ENCODE results near the gene CDK4.

The CDK4 gene

DNA sequence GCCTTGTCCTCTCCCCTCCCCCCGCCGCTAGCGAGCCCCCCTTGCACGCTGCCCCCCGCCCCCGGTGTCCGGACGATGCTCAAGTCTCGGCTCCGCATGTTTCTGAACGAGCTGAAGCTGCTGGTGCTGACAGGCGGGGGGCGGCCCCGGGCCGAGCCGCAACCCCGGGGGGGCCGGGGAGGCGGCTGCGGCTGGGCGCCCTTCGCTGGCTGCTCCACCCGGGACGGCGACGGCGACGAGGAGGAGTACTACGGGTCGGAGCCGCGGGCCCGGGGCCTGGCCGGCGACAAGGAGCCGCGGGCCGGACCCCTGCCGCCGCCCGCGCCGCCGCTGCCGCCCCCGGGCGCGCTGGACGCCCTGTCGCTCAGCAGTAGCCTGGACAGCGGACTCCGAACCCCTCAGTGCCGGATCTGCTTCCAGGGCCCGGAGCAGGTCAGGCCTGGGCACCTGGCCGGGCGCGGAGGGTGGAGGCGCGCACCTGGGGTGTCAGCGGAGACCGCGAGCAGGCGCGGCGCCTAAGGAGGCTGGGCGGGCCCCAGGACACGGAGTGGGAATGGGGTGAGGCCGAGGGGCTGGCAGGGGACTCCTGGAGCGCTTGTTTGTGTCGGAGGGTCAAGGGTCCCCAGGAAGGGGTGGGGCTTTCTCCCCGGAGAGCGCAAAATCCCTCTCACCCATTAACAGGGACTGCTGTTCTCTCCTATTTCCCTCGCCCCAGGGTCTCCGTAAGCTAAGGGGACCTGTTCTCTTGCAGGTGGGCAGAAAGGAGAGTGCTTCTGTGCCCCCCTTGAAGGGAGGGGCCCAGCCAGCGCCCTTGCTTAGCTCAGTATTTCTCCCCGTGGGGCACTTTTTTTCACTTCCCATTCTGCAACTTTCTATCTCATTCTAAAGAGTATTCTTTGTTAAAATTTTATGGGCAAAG is 3.6 kb upstream of the CDK4 start:
- no peak for DNase-seq

DNA sequence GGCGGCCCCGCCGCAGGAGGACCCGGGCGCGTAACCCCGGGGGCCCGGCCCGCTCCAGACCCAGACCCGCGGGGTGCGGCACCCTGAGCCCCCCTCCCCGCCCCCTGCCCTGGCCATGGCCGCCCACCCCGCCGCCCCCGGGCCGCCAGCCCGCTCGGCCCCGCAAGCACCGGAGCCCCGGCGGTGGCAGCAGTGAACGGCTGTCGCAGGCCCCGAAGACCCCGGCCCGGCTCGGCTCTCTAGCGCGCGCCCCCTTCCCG is 3.0 kb upstream of the CDK4 start:
- no peak for DNase-seq

DNA sequence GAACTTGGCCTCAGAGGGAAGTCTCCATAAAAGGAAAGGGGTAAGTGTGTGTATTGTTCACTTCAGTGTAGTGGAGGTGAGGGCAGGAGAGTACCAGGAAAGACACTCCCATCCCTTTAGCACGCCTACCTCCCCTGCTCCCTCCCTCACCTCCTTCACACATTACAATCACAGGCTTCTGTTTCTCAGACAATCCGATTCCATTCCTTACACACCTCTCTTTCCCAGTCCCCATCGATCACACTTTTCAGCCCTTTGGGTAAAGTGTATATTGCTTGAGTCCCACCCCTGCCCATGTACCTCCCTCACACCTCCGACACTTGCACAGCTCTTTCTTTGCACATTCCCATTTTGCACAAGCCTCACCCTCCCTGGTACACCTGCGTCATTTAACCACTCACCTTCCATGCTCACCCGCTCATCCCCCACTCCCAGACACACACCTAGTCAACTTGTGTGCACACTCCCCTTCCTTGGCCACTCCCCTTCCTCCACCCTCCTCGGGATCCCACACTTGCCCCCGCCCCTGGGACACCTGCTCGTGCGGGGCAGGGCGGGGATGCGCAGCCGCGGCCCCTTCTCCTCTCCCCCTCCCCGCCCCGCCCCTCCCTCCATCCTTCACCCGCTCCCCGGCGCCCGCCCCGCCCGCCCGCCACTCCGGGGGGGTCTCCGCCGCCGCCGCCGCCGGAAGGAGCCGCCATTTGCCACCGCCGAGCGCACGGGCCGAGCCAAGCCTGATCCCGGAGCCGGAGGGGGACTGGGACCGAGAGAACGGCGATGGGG is 2.5 kb upstream of the CDK4 start, which contains the start of gene MARCHF9:
Gene MARCHF9, plus strand, starts transcription at position 693 of the 783 bp plus-strand sequence. CDS start 426 bp downstream, outside the sequence.
- DNase-seq: peak; percentile 86

- DNase-seq: no peak
Measured at GRCh38 chr12:57753756-57754337, 1.7 kb upstream of the CDK4 start.

DNA sequence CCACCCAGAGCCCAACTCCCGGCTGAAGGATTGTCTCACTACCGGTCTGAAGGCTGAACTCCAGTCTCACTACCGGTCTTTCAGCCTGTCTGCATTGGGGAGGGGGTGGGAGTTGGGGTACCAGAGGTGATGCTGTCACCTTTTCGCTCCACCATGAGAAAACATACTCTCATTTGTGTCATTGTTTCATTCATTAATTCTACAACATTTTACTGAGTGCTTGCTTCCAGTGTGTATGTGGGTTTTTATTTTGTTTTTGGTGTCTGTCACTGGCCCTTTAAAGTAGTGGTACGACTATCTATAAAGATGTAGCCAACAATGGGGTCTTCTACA is 524 bp upstream of the CDK4 start:
- DNase-seq: no peak

GRCh38 chr12:57751432-57751787 is 700 bp downstream of the CDK4 start:
- no peak for DNase-seq

- no peak for DNase-seq
Measured at GRCh38 chr12:57750561-57751431, 1.3 kb downstream of the CDK4 start.

GRCh38 chr12:57749061-57749460 is 3.0 kb downstream of the CDK4 start:
- no peak for DNase-seq

DNA sequence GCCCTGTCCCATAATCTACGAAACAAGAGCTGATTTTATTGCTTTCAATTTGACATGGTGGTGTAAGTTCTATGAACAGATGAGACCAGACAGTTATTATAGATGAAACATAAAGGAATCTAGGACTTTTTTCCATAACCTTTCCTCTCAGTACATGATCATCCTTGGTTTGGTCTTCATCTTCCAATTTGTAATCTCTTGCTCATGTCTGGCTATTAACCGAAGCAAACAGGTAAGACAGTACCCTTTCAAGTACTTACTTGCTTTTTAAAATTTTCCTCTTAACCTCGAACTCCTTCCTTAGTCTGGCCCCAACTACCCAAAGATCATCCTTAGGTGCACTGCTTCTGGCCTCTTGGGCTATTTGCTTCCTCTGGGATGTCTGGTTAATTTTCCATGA is 6.1 kb downstream of the CDK4 start:
- DNase-seq: no peak

DNA sequence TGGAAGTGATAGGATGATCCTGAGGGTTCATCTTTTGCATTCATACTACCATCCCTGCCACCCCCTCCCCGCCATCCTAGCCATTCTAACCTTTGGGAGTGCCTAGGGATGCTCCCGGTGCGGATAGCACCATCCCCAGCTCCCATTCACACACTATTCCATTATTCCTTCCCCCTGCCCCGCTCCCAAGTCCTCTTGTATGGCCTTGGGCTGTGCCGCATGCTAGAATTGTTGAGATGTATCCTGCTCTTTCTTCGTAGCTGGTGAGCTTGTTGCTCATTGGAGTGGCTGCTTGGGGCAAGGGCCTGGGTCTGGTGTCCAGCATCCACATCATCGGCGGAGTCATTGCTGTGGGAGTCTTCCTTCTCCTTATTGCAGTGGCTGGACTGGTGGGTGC is 6.6 kb downstream of the CDK4 start:
- DNase-seq: no peak

GRCh38 chr12:57744777-57745484 is 7.2 kb downstream of the CDK4 start, which contains the start of gene TSPAN31:
TSPAN31 (plus strand) TSS chr12:57745039; CDS start chr12:57745155, 116 bp downstream.
- peak; percentile 81 for DNase-seq

DNA sequence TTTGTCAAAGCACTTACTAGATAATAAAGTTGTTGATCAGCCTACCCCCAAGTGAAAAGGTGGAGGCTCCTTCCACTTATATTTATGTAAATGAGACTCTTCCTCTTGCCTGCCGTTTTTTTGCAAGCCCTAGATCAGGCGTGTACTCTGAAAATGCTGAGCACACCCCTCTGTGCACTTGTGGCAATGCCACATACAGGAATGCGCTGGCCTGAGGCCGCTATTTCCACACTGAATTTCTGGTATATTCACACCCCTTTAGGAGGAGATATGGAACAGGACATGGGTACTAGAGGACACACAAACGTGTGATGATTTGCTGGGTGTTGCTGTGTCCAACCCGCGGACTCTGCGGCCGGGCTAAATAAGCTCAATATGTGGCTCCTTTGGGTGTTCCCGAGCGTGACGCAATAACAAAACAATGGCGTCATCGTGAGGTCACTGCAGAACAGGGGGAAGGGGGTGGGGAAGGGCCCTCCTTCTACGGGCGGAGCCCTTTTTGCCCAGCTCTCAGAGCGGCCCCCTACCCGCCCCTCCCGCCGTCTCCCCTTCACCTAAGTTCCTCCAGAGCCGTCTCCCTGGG is 7.8 kb downstream of the CDK4 start:
- no peak for DNase-seq

GRCh38 chr12:57743769-57744168 is 8.3 kb downstream of the CDK4 start:
- no peak for DNase-seq

GRCh38 chr12:57741844-57742738 is 10.0 kb downstream of the CDK4 start:
- peak; percentile 79 for DNase-seq

DNA sequence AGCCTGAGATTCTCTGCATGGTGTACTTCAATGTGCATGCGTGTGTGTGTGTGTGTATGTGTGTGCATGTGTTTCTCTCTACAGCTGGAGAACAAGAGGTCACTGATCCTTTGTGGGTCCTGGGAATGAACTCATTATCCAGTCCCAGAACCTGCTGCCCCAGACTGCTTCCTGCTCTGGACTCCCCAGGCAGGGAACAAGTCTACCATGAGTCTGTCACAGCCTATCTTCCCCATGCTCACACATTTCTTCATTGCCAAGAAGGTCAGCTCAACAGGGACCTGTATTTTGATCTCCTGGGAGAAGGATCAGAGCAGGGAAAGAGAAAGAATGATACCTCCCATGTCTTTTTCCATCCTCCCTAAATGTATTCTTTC is 10.7 kb downstream of the CDK4 start:
- DNase-seq: no peak

DNA sequence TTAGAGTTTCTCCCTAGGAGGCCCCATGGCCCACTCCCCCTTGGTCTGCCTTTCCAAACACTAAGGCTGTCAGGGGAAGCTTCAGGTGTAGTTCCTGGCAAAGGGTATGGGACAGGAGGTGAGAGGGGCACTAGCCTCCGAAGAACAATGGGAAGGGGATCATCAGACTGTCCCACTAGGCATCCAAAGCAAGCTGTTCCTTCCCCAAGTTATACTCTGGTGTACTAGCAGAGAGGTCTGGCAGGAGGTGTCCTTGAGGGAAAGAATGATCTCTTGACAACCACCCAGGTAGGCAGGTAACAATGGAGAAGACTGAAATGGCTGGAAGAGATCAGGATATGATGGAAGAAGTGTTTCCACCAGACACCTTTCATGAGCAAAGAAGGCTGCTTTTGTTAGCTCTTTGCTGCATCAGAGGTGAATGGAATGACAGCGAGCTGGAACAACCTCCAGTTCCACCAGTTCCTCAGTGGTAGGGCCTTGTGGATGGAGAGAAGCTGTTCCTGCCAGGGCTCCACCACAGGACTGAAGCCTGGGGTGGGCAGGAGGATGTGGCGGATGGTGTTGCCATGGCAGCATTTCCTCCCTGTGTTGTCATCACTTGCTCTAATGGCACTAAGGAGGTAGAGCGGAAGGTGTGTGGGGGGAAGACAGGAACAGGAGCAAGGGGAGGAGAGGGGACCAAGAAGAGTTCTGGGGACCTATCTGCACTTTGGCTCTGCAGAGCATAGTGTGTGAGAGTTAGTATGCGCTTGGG is 11.3 kb downstream of the CDK4 start:
- no peak for DNase-seq

DNA sequence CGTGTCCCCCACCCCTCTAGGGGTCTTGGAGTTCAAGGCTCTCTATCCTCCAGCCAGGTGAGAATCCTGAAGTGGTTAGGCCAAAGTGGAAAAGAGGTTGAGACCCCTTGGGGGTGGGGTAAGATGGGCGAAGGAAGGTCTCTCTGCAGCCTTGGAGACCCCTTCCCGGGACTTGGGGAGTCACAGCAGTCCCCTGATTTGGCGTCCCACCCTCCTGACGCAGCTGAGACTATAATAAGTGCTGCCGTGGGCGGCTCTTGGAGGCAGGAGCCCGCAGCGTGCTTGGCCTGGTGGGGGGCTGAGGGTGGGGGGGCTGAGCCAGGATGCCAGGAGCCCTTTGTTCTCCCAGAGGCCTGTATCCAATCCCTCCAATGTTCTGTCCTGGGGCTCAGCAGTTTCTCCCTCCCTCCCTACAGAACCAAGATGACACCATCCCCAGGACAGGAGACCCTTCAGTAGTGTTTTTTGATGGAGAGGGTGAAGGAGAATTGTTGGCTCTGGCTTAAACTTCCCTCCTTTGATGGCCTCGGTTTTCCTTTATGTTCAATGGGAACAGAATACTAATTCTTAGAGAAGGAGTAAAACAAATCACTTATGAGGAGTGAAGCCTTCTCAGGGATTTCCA is 12.1 kb downstream of the CDK4 start:
- no peak for DNase-seq

DNA sequence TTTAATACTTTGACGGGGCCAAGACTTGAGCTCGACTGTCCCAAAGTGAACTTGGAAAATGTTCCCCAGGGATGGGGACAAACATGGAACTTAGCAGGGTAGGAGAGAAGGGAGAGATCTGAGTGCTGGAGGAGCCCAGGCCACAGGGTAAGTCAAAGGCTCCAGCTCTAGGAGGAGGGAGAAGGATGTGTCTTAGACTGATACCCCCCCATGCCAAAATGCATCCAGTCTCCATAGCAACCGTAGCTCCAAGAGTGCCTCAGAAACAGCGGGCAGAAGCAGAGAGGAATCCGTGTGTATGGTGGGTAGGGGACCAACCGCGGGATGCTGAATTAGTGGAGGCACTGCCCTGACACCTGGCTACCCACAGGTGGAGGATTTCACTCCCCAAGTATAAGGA is 12.7 kb downstream of the CDK4 start:
- no peak for DNase-seq

DNA sequence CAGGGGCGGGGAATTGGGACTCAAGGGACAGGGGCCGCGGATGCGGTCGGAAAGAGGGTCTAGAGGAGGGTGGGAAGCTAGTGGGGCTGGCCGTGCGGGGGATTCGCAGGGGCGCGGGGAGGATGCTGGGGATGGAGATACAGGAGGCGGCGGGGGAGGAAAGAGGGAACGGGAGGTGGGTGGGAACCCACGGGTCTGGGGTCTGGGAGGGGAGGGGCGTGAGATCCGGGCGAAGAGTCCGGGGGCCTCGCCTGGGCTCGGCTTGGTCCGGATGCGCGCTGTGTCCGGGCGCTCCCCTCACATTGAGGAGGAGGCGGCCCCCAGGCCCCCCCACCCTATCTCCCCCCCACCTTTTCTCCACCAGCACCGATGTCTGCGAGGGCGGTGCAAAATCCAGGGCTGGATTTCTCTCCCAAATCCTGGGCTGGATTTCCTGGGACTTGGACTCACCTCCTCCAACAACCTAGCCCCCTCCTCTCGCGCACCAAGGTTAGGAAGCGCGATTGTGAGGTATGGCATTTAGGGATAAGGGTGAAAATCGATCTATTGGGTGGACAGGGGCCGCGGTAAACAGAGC is 13.4 kb downstream of the CDK4 start, which contains the start of gene AGAP2:
Gene AGAP2, minus strand, starts transcription at position 82 of the 577 bp plus-strand sequence. CDS start 496 bp downstream, outside the sequence.
- no peak for DNase-seq

All from 8988T (cell line).